Measurements from ENCODE around the gene LRRC47.

Gene LRRC47

GRCh38 chr1:3767328-3767925 lies 28.9 kb downstream of the LRRC47 start:
- TF ChIP-seq, protein P1, sequence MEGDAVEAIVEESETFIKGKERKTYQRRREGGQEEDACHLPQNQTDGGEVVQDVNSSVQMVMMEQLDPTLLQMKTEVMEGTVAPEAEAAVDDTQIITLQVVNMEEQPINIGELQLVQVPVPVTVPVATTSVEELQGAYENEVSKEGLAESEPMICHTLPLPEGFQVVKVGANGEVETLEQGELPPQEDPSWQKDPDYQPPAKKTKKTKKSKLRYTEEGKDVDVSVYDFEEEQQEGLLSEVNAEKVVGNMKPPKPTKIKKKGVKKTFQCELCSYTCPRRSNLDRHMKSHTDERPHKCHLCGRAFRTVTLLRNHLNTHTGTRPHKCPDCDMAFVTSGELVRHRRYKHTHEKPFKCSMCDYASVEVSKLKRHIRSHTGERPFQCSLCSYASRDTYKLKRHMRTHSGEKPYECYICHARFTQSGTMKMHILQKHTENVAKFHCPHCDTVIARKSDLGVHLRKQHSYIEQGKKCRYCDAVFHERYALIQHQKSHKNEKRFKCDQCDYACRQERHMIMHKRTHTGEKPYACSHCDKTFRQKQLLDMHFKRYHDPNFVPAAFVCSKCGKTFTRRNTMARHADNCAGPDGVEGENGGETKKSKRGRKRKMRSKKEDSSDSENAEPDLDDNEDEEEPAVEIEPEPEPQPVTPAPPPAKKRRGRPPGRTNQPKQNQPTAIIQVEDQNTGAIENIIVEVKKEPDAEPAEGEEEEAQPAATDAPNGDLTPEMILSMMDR (IDR thresholded peaks at IDR 0.05) = no peak
- H3K4me1 Mint-ChIP-seq = peaks cover 18% of the 10 kb centered on the region
- peaks cover 19% of the 10 kb centered on the region for H3K9me3 Mint-ChIP-seq
- peaks cover 26% of the 10 kb centered on the region for H3K27me3 Mint-ChIP-seq (ENCODE audit: low read depth, poor library complexity)
- H3K27ac Mint-ChIP-seq = no peak overlapping the region
- DNase-seq = no peak
- H3K36me3 Mint-ChIP-seq (ENCODE audit: low read depth) = no peaks in the 10 kb centered on the region
- H3K4me3 Mint-ChIP-seq = no peak overlapping the region

- H3K9me3 Mint-ChIP-seq = peaks cover 36% of the 10 kb centered on the region
- H3K27ac Mint-ChIP-seq = peak overlapping the region; percentile 45
Observed at GRCh38 chr1:3763351-3764125, 32.8 kb downstream of the LRRC47 start.

GRCh38 chr1:3762873-3763228 lies 33.4 kb downstream of the LRRC47 start:
- peaks cover 48% of the 10 kb centered on the region for H3K27me3 Mint-ChIP-seq (ENCODE audit: low read depth, poor library complexity)
- no peak overlapping the region for H3K27ac Mint-ChIP-seq
- H3K4me3 Mint-ChIP-seq = no peak overlapping the region
- H3K4me1 Mint-ChIP-seq = peaks cover 8% of the 10 kb centered on the region
- TF ChIP-seq, protein P1 (IDR thresholded peaks at IDR 0.05) = no peak
- no peaks in the 10 kb centered on the region for H3K36me3 Mint-ChIP-seq (ENCODE audit: low read depth)
- H3K9me3 Mint-ChIP-seq = peaks cover 36% of the 10 kb centered on the region
- DNase-seq = no peak

More at GRCh38 chr1:3763351-3764125, 32.8 kb downstream of the LRRC47 start:
- H3K27me3 Mint-ChIP-seq (ENCODE audit: low read depth, poor library complexity) = peaks cover 48% of the 10 kb centered on the region
- TF ChIP-seq, protein P1 (IDR thresholded peaks at IDR 0.05) = no peak
- H3K4me3 Mint-ChIP-seq = no peak overlapping the region
- no peak for DNase-seq
- H3K4me1 Mint-ChIP-seq = peaks cover 8% of the 10 kb centered on the region
- H3K36me3 Mint-ChIP-seq (ENCODE audit: low read depth) = no peaks in the 10 kb centered on the region

DNA sequence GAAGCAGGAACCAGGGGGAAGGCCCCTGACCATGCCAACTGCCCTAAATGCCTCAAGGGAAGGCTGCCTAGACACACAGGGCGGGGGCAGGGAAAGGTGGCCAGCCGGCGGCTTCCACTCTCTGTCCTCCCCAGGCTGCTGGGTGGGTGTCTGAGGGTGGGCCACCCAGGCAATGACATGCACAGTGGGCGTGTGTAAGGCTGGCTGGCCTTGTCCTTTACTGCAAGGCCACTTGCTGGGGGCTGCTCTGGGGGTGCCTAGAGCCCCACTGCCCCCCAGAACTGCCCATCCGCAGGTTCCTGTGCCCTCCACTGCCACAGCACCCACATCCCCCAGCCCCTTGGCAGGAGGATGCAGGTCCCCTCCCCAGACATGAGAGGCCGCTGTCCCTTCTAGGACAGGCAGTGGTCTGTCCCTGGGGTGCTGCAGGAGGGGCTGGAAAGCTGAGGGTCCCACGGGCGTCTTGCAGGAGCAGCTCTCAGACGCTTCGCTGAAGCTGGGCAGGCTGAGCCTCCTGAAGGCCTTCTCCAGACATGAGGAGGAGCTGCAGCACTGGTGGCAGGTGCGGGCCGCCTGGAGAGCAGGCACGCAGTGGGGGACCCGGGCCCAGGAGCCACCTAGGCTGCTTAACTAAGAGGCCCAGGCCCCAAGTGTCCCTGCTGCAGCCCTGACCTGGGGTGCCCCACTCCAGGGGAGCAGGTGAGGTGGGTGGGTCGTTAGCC lies 34.0 kb downstream of the LRRC47 start:
- Mint-ChIP-seq H3K27me3 (ENCODE audit: low read depth, poor library complexity) (peaks cover 42% of the 10 kb centered on the region), H3K27ac (no peak overlapping the region), H3K36me3 (ENCODE audit: low read depth) (no peaks in the 10 kb centered on the region), H3K4me3 (no peak overlapping the region), H3K4me1 (peaks cover 4% of the 10 kb centered on the region), H3K9me3 (peaks cover 32% of the 10 kb centered on the region)
- TF ChIP-seq, protein P1 (IDR thresholded peaks at IDR 0.05) = no peak
- no peak for DNase-seq

GRCh38 chr1:3761296-3762010 lies 34.8 kb downstream of the LRRC47 start:
- Mint-ChIP-seq H3K9me3 (peaks cover 32% of the 10 kb centered on the region), H3K27ac (peak overlapping the region; percentile 65), H3K4me3 (no peak overlapping the region), H3K4me1 (peaks cover 4% of the 10 kb centered on the region), H3K36me3 (ENCODE audit: low read depth) (no peaks in the 10 kb centered on the region), H3K27me3 (ENCODE audit: low read depth, poor library complexity) (peaks cover 43% of the 10 kb centered on the region)
- TF ChIP-seq, protein P1 (IDR thresholded peaks at IDR 0.05) = no peak
- DNase-seq = no peak

Measured in nephron progenitor cell (in vitro differentiated cells).